NCI-H128 (cell line): Measurements from ENCODE around the gene FAM227B.
"Not testable (repeated sequence)": the region's sequence is repeated elsewhere in the genome, so short reads cannot be mapped to it uniquely, and the experiment has no call there.

Source experiments
- DNase-seq: peaks from one replicate; lab custom pipeline; 2025; ENCODE audit not compliant: unreplicated experiment; lab: John Stamatoyannopoulos, UW

FAM227B gene

GRCh38 chr15:49495993-49496753 lies 124.4 kb downstream of the FAM227B start:
- no peak for DNase-seq

GRCh38 chr15:49494842-49495241 lies 125.8 kb downstream of the FAM227B start:
- no peak for DNase-seq

GRCh38 chr15:49492830-49493229 lies 127.8 kb downstream of the FAM227B start:
- DNase-seq, result no peak

- no peak for DNase-seq
Observed at GRCh38 chr15:49492151-49492550, 128.5 kb downstream of the FAM227B start.

- DNase-seq, result no peak
Observed at GRCh38 chr15:49490966-49491365, 129.7 kb downstream of the FAM227B start.

GRCh38 chr15:49485401-49485800 lies 135.2 kb downstream of the FAM227B start:
- not testable (repeated sequence) for DNase-seq

- not testable (repeated sequence) for DNase-seq
Observed at GRCh38 chr15:49478982-49479381, 141.6 kb downstream of the FAM227B start.

- DNase-seq, result not testable (repeated sequence)
Observed at GRCh38 chr15:49478021-49478420, 142.6 kb downstream of the FAM227B start.

GRCh38 chr15:49473031-49473430 lies 147.6 kb downstream of the FAM227B start:
- DNase-seq, result no peak

GRCh38 chr15:49472338-49472737 lies 148.3 kb downstream of the FAM227B start:
- DNase-seq, result no peak

GRCh38 chr15:49471733-49472132 lies 148.9 kb downstream of the FAM227B start:
- no peak for DNase-seq

GRCh38 chr15:49471248-49471647 lies 149.4 kb downstream of the FAM227B start:
- not testable (repeated sequence) for DNase-seq

- DNase-seq, result no peak
Observed at GRCh38 chr15:49468481-49468839, 152.2 kb downstream of the FAM227B start.

- DNase-seq, result no peak
Observed at GRCh38 chr15:49467746-49468480, 152.7 kb downstream of the FAM227B start.

- no peak for DNase-seq
Observed at GRCh38 chr15:49466119-49466518, 154.5 kb downstream of the FAM227B start.

GRCh38 chr15:49464522-49464921 lies 156.1 kb downstream of the FAM227B start:
- DNase-seq, result no peak

GRCh38 chr15:49462232-49462844 lies 158.3 kb downstream of the FAM227B start:
- no peak for DNase-seq

GRCh38 chr15:49460411-49460941 lies 160.1 kb downstream of the FAM227B start:
- no peak for DNase-seq

GRCh38 chr15:49458145-49458544 lies 162.5 kb downstream of the FAM227B start:
- DNase-seq, result no peak

- DNase-seq, result no peak
Observed at GRCh38 chr15:49456166-49456565, 164.5 kb downstream of the FAM227B start.

GRCh38 chr15:49452595-49452994 lies 168.0 kb downstream of the FAM227B start:
- no peak for DNase-seq

GRCh38 chr15:49441816-49442215 lies 178.8 kb downstream of the FAM227B start:
- no peak for DNase-seq
